IPS-NIHi7 (cell line): Measurements from ENCODE around the gene NEURL3.

Experiments used
- DNase-seq: peaks from one replicate; pipeline ENCODE4 v3.0.0; 2012; ENCODE audit warnings: mixed read lengths; ENCODE audit errors: extremely low spot score

Gene NEURL3

GRCh38 chr2:96527286-96528005 is 22.3 kb upstream of the NEURL3 start:
- peak; percentile 66 for DNase-seq

- no peak for DNase-seq
These were observed 21.6 kb upstream of the NEURL3 start for GRCh38 chr2:96526615-96527285.

- DNase-seq: no peak
These were observed 21.0 kb upstream of the NEURL3 start for GRCh38 chr2:96526101-96526591.

GRCh38 chr2:96525211-96525507 is 20.0 kb upstream of the NEURL3 start:
- DNase-seq: no peak

GRCh38 chr2:96524482-96525210 is 19.5 kb upstream of the NEURL3 start:
- no peak for DNase-seq

- DNase-seq: no peak
These were observed 18.7 kb upstream of the NEURL3 start for GRCh38 chr2:96523659-96524481.

- DNase-seq: no peak
These were observed 17.4 kb upstream of the NEURL3 start for GRCh38 chr2:96522304-96523203.

GRCh38 chr2:96521219-96521618 is 16.1 kb upstream of the NEURL3 start:
- DNase-seq: no peak

GRCh38 chr2:96520697-96521096 is 15.5 kb upstream of the NEURL3 start:
- DNase-seq: no peak

GRCh38 chr2:96520231-96520630 is 15.1 kb upstream of the NEURL3 start:
- DNase-seq: no peak

- no peak for DNase-seq
These were observed 11.9 kb upstream of the NEURL3 start for GRCh38 chr2:96517079-96517478.

GRCh38 chr2:96514521-96514920 is 9.4 kb upstream of the NEURL3 start:
- DNase-seq: no peak

GRCh38 chr2:96512341-96512740 is 7.2 kb upstream of the NEURL3 start:
- DNase-seq: no peak

- no peak for DNase-seq
These were observed 6.7 kb upstream of the NEURL3 start for GRCh38 chr2:96511851-96512250.

- no peak for DNase-seq
These were observed 5.9 kb upstream of the NEURL3 start for GRCh38 chr2:96510931-96511595.

GRCh38 chr2:96509847-96510230 is 4.7 kb upstream of the NEURL3 start:
- DNase-seq: no peak

- DNase-seq: peak; percentile 91
These were observed 4.1 kb upstream of the NEURL3 start for GRCh38 chr2:96509114-96509846.

- no peak for DNase-seq
These were observed 3.5 kb upstream of the NEURL3 start for GRCh38 chr2:96508521-96509113.

GRCh38 chr2:96507957-96508520 is 2.9 kb upstream of the NEURL3 start:
- peak; percentile 89 for DNase-seq
